Retinal pigment epithelial cell (primary cell): ENCODE results near the gene NEDD4L.

ENCODE experiments used
- DNase-seq: peaks from one replicate; pipeline ENCODE4 v3.0.0-alpha.2; 2010; ENCODE audit warnings: low read depth
- H3K4me3 ChIP-seq: 2 replicates; pipeline ENCODE4 v1.5.1; 2011; ENCODE audit warnings: mild to moderate bottlenecking, low read length, control low read depth, moderate library complexity
- CTCF ChIP-seq: conservative IDR thresholded peaks from 2 replicates; pipeline ENCODE4 v1.5.1; 2011; ENCODE audit warnings: low read depth, low read length, control low read depth, inconsistent platforms

Gene NEDD4L

DNA sequence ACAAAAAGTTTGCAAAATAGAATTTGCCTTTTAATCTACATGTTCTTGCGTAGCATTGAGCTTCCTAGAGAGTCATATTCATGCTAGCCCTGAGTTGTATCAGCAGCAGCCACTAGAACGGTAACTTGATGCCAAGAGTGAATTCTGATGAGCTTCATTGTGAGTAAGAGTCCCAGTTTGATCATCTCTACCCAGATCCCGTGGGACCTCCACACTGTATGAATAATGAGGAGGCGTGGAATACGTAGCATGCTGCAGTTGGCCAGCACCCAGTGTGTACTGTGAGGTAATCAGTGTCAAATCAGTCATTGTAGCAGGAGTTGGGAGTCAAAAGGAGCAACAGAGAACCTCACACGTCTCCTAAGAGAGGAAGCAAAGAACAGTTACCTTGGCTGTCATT lies 197.9 kb downstream of the NEDD4L start:
- no peak for TF ChIP-seq CTCF
- no peak overlapping the region for H3K4me3 ChIP-seq
- no peak for DNase-seq

GRCh38 chr18:58242435-58242834 lies 198.4 kb downstream of the NEDD4L start:
- TF ChIP-seq CTCF: no peak
- H3K4me3 ChIP-seq: no peak overlapping the region
- DNase-seq: no peak

DNA sequence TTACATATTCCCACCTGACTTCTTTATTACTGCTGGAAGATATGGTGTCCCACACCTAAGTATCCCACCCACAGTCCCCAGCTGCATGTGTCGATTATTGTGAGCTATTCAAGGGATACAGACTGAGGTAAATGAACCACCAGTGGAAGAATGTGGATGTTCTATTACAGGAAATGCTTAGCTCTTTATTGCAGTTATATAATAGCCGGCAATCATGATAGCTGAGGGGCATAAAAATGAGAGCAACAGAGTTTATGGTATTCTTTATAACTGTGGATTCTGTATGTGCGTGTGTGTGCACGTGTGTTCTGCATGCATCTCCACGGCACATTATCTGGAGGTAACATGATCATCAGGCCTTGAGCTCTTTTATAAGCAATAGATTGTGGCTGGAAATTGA lies 198.9 kb downstream of the NEDD4L start:
- TF ChIP-seq CTCF: no peak
- DNase-seq: no peak
- H3K4me3 ChIP-seq: no peak overlapping the region

DNA sequence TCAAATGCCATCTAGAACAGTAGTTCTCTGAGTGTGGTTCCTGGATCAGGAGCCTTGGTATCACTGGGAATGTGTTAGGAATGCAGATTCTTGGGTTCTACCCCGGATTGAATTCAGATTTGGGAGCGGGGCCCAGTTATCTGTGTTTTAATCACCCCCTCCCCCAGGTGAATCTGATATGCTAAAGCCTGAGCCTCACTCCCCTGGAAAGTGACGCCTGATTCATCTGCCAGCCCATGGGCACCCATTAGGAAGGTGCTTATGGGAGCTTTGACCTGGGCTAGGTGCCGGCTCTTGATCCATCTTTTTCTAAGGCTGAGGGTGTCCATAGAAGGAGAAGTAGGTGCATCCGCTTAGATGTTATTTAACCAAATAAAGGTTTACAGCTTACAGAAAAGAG lies 199.4 kb downstream of the NEDD4L start:
- DNase-seq: no peak
- no peak for TF ChIP-seq CTCF
- H3K4me3 ChIP-seq: no peak overlapping the region

DNA sequence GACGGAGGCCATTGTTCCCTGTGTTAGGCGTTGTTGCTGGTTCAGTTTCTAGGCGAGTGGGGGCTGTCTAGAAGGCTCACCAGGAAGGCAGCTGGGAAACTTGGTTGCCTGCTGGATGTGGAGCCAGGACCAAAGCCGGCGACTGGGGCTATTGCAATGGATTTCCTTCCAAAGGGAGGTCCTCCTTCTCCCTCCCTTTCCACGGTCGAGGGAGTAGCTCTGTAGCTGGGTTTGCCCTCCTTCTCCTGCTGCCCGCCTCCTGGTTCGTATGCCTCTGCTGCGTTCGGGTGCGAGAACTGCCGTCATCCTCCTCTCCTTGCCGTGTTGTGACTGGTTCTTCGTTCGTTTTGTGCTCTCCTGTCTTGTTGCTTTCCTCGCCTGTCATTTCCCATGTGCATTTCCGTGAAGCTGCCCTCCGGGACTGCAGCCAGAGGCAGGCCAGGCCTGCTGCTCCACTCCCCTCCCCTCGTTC lies 203.4 kb downstream of the NEDD4L start:
- TF ChIP-seq CTCF: no peak
- DNase-seq: no peak
- H3K4me3 ChIP-seq: no peak overlapping the region

GRCh38 chr18:58249712-58250111 lies 205.7 kb downstream of the NEDD4L start:
- no peak for TF ChIP-seq CTCF
- H3K4me3 ChIP-seq: no peak overlapping the region
- DNase-seq: no peak

GRCh38 chr18:58251416-58251815 lies 207.4 kb downstream of the NEDD4L start:
- no peak overlapping the region for H3K4me3 ChIP-seq
- no peak for TF ChIP-seq CTCF
- no peak for DNase-seq
